ENCODE results near the gene CHST11.

Gene CHST11

DNA sequence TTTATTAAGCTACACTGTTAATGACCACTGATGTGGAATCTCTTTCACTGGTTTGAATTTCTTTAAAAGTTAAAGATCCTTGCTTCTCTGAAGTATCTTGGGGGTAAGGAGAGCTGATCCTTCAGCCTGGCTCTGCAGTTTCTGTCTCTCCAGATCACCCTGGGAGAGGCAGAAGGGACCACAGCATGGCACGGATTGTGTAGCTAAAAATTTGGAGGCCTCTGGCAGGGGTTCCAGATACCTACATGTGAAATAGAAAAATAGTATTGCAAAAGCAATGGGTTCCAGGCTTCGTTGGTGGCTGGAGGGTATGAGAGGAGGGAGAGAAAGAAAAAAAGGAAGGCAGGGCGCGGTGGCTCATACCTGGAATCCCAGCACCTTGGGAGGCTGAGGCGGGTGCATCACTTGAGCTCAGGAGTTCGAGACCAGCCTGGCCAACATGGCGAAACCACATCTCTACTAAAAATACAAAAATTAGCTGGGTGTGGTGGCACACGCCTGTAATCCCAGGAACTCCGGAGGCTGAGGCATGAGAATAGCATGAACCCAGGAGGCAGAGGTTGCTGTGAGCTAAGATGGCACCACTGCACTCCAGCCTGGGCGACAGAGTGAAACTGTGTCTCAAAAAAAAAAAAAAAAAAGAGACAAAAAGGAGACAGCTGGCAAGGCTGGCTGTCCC is 3.4 kb downstream of the CHST11 start:
- DNase-seq (ENCODE audit: low read depth, low spot score) = no peak

DNA sequence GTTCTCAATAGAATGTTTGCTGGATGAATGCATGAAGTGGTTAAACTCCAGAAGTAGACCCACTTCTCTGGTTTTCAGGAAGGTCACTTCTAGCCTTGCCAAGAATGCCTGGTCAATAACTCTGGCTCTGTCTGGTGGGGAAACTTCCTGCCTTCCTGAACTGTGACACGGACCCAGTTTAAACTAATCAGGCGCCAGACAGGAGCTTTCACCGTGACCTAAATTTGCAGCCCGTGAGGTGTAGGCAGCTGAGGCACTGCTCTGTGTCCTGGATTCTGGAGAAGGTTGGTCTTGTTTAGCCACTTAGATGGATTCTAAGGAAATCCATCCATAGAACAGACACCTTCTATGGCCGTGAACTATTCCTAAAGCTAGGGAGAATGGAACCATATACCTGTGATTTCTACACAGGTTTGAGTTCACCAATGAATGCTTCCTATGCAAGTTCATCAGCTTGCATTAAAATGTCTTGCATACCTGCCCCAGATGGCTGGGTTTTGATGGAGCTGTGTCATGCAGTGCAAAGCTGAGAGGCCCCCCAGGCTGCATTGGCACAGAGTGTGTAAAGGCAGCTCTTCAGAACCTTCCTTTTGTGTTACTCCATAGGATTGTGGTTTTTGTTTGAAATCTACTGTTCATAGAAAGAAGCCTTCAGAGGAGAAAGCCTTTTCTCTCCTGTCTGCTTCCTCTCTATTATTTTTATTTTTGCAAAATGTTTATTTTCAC is 4.4 kb downstream of the CHST11 start:
- no peak for DNase-seq (ENCODE audit: low read depth, low spot score)

DNA sequence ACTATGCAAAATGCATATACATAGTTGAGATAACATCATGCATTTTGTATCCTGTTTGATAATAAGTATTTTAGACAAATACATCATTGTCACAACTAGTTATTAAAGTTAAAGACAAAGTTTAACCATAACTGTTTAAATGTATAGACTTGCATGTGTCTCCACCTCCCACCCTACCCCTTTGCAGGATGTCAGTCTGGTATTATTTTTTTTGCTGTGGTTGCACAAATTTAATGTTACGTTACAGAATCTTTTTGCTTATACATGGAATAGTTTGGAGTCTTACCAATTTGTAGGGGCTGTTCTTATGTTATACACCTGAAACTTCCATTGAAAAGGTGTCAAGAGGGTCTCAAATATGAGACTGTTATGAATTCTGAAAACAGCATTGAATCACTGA is 5.6 kb downstream of the CHST11 start:
- no peak for DNase-seq (ENCODE audit: low read depth, low spot score)

DNA sequence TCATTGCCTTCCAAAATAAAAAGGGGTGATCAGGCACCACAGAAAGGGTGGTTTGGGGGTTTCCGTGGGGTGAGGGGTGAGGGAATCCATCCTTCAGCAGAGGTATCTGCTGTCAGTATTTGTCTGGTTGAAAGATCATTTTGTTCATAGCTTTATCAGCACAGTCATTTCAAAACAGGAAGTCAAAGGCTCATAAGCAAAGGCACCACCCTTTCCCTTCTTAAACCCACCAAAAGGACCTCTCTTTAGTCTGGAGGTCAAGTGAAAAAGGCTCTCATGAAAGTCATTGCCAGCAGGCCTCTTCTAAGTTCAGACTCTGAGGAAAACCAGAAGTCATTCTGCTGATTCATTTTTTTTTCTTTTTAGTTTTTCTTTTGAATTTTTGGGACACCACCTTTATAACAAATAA is 6.2 kb downstream of the CHST11 start:
- DNase-seq (ENCODE audit: low read depth, low spot score) = no peak

DNA sequence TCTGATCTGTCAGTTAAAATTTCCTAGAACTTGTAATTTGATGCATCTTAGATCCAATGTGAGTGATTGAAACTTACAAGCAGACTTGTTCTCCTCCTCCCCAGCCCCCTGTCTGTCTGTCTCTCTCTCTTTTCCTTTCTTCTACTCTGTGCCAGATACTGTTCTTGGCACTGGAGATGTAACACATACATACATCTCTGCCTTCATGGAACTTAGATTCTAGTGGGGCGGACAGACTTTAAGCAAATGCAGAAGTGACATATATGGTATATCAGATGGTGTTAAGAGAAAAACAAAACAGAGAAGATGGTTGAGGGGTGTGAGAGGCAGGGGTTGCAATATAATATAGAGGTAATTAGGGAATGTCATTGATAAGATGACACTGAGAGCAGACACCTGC is 6.6 kb downstream of the CHST11 start:
- DNase-seq (ENCODE audit: low read depth, low spot score) = no peak

DNA sequence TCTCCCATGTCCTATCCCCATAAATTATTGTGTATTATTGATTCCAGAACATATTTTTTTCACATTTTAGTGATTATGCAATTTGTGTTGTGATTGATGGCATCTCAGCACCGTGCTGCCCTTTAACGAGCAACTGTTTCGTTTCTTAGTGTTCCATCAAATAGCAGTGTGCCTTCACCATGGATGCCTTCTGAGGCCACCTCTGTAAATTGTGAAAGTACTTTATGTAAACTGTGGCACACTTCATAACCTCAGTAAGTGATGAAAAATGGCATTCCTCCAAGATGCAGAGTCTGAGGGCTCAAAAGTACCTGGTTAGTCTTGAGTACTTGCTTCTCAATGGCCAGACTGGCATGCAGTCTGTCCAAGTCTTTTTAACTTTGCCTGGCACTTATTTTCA is 8.2 kb downstream of the CHST11 start:
- no peak for DNase-seq (ENCODE audit: low read depth, low spot score)

DNA sequence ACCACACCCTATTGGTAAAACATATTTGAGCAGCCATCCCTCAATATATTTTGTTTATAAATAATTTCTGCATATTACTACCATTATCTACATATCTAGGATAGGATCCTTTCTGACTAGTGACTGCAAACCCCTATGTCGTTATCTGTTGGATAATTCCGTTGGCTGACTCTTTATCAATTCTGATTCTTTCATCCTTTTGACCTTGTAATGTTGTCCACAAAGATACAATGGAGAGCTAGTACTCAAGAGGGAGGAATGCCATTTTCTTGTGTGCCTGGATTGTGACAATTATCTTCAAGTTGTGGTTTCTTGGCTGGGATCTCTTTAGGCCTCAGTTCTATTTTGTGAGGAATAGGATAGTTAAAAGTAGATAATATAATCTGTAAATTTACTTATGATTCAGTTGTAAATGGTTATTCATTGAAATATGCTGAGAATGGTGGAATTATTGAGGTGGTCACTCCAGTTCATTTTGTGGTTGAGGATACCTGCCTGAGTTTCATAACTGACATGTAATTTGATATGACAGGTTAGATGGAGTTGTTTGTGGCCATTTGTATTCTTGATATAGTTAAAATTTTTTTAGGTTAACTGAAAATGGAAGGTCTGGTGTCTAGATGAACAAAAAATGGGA is 10.1 kb downstream of the CHST11 start:
- no peak for DNase-seq (ENCODE audit: low read depth, low spot score)

DNA sequence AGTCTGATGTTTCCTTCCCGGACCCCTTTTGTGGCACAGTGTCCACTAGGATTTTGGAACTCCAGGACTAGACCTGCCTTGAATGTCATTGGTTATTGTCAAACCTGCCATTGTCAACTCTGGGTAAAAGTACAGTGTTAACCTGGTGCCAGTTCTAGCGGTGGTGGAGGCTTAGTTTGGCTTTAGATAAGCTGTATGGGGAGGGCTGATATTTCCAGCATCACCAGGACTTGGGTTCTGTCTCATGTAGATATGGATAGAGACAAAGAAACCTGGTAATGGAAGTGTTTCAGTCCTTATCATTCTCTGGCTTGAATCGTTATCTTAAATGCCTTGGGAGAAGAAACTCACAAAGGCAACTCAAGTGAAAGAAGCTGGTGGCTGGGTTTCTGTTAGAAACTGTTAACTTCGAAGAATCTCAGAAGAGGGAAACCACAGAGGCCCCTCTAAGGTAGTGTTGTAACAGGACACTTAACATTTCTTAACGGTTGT is 10.6 kb downstream of the CHST11 start:
- DNase-seq (ENCODE audit: low read depth, low spot score) = no peak

DNA sequence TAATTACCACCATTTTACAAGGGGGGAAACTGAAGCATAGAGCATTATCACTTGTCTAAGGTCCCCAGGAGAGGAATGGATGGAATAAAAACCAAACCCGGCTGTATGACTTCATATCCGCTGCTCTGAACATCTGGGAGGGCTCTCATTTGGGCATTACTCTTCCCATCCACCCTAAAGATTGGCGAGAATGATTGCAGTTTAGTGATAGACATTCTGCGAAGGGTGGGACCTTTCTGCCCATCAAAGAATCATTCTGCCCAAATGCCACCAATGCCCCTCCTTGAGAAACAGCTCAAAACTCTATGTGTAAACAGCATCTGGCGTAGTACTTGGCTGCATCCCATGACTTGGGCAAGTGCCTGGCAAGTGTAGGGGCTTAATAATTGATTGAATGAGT is 11.6 kb downstream of the CHST11 start:
- no peak for DNase-seq (ENCODE audit: low read depth, low spot score)

DNA sequence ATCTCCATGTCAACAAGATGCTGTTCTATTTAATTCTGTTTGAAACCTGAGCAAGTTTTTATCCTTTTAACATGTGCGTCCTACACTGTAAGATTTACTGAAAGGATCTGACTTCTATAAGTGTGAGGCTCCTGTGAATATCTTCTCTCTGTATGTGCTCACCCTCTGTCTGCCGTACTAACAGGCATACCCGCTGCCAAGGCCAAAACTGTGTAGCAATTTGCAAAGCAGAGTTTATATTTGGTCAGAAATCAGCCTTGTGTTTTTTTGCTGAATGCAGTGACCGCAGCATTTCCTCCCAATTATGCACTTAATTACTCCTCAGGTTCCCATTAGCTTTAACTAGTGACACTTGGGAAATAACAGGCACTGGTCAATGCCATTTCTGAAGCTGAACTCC is 12.3 kb downstream of the CHST11 start:
- no peak for DNase-seq (ENCODE audit: low read depth, low spot score)

DNA sequence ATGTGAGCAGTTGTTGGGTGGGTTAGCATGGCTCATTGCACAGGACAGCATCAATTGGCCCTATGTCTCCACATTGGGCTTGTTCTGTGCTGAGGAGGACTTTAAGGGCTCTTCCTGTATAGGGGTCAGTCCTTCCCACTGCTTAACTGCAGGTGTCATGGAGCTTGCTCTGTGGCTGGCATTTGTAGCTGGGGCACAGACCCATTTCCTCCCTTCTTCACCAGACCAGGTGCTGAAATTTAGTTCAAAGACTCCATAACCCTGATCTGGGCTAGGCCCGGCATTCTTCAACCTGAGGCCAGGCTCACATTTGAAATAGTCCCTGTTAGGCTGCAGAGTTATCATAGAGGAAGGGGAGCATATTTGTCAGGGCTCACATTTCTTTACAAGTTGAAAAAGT is 12.8 kb downstream of the CHST11 start:
- DNase-seq (ENCODE audit: low read depth, low spot score) = no peak

DNA sequence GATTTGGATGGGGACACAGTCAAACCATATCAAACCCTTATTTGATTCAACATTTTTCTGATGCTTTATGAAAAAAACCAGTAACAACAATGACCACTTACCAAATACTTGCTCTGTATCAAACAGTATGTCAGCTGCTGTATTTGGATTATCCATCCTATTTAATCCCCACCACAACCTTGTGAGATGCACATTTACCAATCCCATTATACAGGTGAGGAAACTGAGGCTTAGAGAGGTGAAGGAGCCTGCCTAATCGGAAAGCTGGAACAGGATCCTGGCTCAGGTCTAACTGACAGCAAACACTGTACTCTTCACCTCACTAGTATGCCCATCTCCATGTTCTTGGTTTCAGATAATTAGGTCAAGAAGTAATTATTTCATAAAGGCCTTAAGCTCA is 13.8 kb downstream of the CHST11 start:
- no peak for DNase-seq (ENCODE audit: low read depth, low spot score)

DNA sequence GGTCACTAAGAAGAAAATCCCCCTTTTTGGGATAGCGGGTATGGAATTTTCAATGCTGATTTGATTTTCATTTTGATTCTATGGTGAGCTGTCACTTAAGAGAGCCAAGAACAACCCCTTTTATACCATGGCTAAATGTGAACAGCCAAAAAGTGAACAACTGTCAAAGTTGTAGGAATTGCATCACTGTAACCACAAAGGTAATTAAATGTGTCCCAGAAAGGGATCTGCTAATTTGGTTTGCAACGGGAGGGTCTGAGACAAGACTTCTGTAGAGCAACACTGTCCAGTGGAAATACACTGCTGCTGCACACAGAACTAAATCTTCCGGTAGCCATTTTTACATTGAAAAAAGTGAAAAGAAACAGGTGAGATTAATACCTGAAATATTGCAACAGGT is 14.6 kb downstream of the CHST11 start:
- no peak for DNase-seq (ENCODE audit: low read depth, low spot score)

DNA sequence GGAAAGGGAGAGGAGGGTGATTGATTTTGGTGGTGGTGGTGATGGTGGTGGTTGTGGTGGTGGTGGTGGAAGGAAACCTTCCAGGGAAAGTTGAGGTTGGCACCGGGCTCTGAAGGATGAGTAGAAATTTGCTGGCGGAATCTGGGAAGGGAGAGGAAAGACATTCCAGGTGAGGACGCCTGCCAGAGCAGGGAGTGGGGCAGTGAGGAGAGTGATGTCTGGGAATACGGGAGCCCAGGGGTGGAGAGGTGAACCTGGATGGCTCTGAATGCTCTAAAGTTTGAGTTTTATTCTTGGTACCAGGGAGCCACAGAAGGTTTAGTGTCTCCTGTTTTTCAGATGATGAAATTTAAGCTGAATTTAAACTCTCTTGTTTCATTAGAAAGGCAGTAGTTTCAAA is 16.0 kb downstream of the CHST11 start:
- no peak for DNase-seq (ENCODE audit: low read depth, low spot score)

DNA sequence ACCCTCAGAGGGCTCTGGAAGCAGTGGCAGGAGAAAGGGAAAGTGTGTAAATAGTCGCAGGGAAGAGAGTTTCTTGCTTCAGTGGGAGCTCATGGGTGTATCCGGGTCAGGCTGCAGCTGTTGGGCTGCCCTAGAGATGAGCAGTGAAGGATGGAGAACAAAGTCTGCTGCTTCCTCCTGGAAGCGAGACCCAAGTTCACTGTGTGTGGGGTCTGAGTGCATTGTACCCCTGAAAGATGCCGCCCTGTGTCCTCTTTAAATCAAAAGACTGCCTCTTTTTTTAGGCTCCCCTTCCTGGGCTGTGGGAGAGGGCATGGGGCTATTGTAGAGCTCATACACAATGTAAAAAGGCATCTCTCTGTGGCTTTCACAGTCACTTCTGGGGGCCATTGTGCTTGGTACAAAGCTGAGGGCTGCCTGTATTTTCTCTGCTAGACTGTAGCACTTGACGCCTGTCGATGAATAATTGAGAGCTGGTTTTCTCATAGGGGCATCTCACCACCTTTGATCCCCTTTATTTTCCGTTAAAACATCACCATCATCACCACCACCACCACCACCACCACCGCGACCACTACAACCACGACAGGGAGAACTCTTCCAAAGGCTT is 16.7 kb downstream of the CHST11 start:
- DNase-seq (ENCODE audit: low read depth, low spot score) = no peak

DNA sequence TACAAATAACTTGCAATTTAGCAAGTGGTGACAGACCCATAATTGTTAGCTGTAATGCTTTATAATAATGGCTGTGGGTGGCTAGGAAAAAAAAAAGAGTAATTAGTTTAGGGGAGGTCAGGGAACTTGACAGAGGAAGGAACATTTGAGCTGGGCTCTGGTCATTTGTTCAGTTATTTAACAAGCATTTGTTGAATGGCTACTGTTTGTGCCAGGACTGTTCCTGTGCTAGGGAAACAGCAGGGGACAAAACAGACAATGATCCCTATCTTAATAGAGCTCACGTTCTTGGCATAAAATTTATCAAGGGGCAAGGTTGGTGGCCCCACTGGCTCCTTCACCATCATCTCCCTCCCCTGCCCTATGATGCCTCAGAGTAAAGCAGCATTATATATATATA is 18.5 kb downstream of the CHST11 start:
- DNase-seq (ENCODE audit: low read depth, low spot score) = no peak

DNA sequence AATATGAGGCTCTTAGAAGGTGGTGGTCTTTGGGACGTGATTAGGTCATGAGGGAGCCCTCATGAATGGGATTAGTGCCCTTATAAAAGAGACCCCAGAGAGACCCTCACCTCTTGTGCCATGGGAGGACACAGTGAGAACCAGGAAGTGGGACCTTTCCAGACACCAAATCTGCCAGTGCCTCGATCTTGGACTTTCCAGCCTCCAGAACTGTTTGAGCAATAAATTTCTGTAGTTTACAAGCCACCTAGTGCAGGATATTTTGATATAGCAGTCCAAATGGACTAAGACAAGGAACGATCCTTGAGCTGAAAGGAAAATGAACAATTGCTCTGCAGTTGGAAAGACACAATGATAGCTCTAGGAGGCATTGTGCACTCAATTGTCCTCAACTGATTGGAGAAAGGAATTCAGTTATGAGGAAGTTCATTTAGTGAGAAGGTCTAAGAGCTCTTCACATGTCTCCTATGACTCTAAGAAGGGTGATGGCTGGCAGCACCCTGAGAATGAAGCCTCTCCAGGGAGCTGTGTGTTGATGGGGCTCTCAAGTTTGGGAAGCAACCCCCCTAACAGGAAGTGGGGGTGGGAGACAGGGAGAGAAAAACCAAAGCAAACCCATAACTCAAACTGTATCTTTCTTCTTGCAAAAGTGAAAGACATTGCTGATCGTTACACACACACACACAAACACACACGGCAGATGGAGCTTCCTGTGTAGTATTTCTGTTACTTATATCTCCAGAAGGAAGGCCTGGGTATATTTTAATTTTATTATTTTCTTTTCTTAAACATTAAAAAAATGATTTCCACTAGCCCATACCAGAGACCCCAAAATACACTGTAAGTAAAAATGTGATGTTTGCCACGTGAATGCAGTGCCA is 21.0 kb downstream of the CHST11 start:
- no peak for DNase-seq (ENCODE audit: low read depth, low spot score)

DNA sequence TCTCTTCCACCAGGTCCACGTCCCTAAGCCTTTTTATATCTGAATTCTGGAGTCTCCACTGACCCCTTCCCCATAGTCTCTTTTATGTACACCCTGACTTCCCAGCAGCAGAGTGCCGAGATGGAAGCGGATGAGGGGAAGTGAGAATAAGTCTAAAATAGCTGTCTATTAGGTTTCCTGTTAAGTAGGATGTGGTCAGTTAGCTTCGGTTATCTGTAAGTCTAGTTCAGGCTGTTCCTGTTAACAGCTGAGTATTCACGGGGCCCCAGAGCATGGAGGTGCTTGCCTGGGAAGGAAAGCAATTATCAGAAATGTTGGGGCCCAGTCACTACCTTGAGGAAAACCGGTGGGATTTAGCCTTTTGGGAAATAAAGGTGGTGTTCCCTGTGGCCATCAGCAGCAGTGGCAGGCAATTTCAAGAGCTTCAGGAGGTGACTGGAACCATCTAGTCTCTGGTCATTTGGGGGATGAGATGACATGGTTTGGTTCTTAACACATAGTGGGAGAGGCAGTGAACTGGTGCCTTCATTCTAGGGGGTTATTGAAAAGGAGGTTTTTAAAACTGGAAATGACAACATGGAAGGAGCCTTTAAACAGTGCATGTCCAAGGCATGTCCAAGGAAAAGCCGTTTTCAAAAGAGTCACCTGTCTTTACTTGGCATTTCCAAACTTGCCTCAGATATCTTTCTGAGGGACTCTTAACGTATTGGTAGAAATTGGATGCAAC is 21.8 kb downstream of the CHST11 start:
- DNase-seq (ENCODE audit: low read depth, low spot score) = no peak

DNA sequence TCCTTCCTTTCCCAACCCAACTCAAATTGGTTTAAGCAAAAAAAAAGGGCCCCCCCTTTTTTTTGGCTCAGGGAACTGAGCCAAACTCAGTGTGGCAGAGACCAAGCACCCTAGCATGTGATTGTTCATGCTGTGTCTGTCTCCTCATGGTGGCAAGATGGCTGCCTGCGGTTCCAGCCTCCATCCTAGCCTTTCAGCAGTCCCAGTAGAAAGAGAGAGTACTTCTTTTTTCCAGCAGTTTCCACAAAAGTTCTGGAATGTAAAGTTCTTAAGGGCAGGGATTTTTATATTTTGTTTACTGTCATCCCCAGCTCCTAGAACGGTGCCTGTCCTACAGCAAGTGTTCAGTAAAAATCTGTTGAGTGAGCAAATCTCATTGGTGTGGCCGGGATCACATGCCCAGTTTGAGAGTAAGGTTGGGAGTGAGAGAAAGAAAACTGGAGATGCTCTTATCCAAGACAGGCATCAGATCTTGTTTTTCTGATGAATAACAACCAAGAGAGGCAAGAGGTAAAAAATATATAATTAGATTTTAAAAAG is 22.4 kb downstream of the CHST11 start:
- DNase-seq (ENCODE audit: low read depth, low spot score) = no peak

DNA sequence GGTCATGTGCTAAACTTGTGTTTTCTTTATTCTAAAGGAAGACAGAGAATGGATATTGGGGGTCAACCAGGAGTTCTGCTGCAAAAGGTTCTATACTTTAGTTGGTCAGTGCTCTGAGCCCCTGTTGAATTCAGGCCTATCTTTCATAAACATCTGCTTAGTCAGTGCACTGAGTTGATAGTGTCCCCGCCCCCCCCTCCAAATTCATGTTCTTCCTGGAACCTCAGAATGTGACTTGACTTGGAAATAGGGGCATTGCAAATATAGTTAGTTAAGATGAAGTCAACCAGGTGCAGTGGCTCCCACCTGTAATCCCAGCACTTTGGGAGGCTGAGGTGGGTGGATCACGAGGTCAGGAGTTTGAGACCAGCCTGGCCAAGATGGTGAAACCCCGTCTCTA is 23.3 kb downstream of the CHST11 start:
- no peak for DNase-seq (ENCODE audit: low read depth, low spot score)

Data from activated naive CD8-positive, alpha-beta T cell treated with anti-CD3 and anti-CD28 coated beads, Interleukin-2, amount 50 U/mL, for 16 hours (primary cell).